Pulmonary artery endothelial cell (primary cell): Measurements from ENCODE around the gene TMEM86A. TPM values are rescaled to one million over a fixed set of nuclear protein-coding genes. Genes with fewer than 3 reads are reported as not detected.

Source experiments
- DNase-seq: peaks from one replicate; pipeline ENCODE4 v3.0.0-alpha.2; 2011; ENCODE audit warnings: low read depth, low spot score
- total RNA-seq: library from RNA; depleted of rRNA; stranded (reverse); fragments of >200 nt; gene quantifications from 2 replicates; pipeline ENCODE4 v1.2.3, GENCODE V29; 2014

The TMEM86A gene
- total RNA-seq, 1 donor from 2014 or later, result 0.92 TPM

GRCh38 chr11:18700375-18700774, 1.8 kb downstream of the TMEM86A start:
- DNase-seq, result no peak

GRCh38 chr11:18700872-18701271, 2.3 kb downstream of the TMEM86A start:
- DNase-seq, result no peak

GRCh38 chr11:18701614-18702216, 3.1 kb downstream of the TMEM86A start:
- no peak for DNase-seq

GRCh38 chr11:18703001-18703763, 4.6 kb downstream of the TMEM86A start:
- DNase-seq, result no peak

GRCh38 chr11:18704045-18704645, 5.6 kb downstream of the TMEM86A start:
- no peak for DNase-seq

- no peak for DNase-seq
These were observed 6.1 kb downstream of the TMEM86A start for GRCh38 chr11:18704698-18705097.

GRCh38 chr11:18705651-18706281, 7.2 kb downstream of the TMEM86A start:
- DNase-seq, result no peak

GRCh38 chr11:18706330-18707243, 8.0 kb downstream of the TMEM86A start:
- no peak for DNase-seq

GRCh38 chr11:18707811-18708340, 9.3 kb downstream of the TMEM86A start:
- DNase-seq, result no peak

- DNase-seq, result no peak
These were observed 10.8 kb downstream of the TMEM86A start for GRCh38 chr11:18709414-18709813.

- DNase-seq, result no peak
These were observed 12.0 kb downstream of the TMEM86A start for GRCh38 chr11:18710545-18710944.

GRCh38 chr11:18713646-18714442, 15.3 kb downstream of the TMEM86A start:
- no peak for DNase-seq

GRCh38 chr11:18714443-18714780, 15.8 kb downstream of the TMEM86A start:
- no peak for DNase-seq

GRCh38 chr11:18715476-18715875, 16.9 kb downstream of the TMEM86A start:
- DNase-seq, result no peak

- no peak for DNase-seq
These were observed 21.7 kb downstream of the TMEM86A start for GRCh38 chr11:18720091-18720807.

GRCh38 chr11:18720808-18721560, 22.4 kb downstream of the TMEM86A start:
- no peak for DNase-seq

GRCh38 chr11:18721561-18722292, 23.1 kb downstream of the TMEM86A start:
- no peak for DNase-seq

GRCh38 chr11:18722293-18722637, 23.7 kb downstream of the TMEM86A start:
- DNase-seq, result no peak
